ENCODE measurements around the gene CELF1.

CELF1 gene

GRCh38 chr11:47552566-47553405 is at the start of gene CELF1:
Gene CELF1, minus strand, starts transcription at chr11:47553132. Its CDS starts 53,609 bp downstream, at chr11:47499523.
- no peak for FAIRE-seq

- no peak for FAIRE-seq
Observed at GRCh38 chr11:47599902-47600301, 47.0 kb upstream of the CELF1 start.

- FAIRE-seq = no peak
Observed at GRCh38 chr11:47595967-47596366, 43.0 kb upstream of the CELF1 start.

GRCh38 chr11:47595029-47595428 is 42.1 kb upstream of the CELF1 start:
- FAIRE-seq = no peak

GRCh38 chr11:47593934-47594855 is 41.3 kb upstream of the CELF1 start, which contains the start of gene C1QTNF4:
Gene C1QTNF4, minus strand, starts transcription at chr11:47594411. Its CDS starts 3,601 bp downstream, at chr11:47590810.
- no peak for FAIRE-seq

- FAIRE-seq = no peak
Observed at GRCh38 chr11:47593492-47593933, 40.6 kb upstream of the CELF1 start.

- no peak for FAIRE-seq
Observed at GRCh38 chr11:47592970-47593369, 40.0 kb upstream of the CELF1 start.

GRCh38 chr11:47592251-47592650 is 39.3 kb upstream of the CELF1 start:
- no peak for FAIRE-seq

- no peak for FAIRE-seq
Observed at GRCh38 chr11:47591764-47592163, 38.8 kb upstream of the CELF1 start.

- FAIRE-seq = no peak
Observed at GRCh38 chr11:47589977-47590861, 37.3 kb upstream of the CELF1 start.

GRCh38 chr11:47589584-47589976 is 36.6 kb upstream of the CELF1 start:
- no peak for FAIRE-seq

- FAIRE-seq = no peak
Observed at GRCh38 chr11:47589118-47589517, 36.2 kb upstream of the CELF1 start.

GRCh38 chr11:47587723-47588326 is 34.9 kb upstream of the CELF1 start:
- no peak for FAIRE-seq

GRCh38 chr11:47587039-47587716 is 34.2 kb upstream of the CELF1 start:
- no peak for FAIRE-seq

GRCh38 chr11:47586098-47586855 is 33.3 kb upstream of the CELF1 start, which contains the start of gene FAM180B:
Gene FAM180B, plus strand, starts transcription at chr11:47586678. Its CDS starts 91 bp downstream, at chr11:47586769.
- no peak for FAIRE-seq

- FAIRE-seq = no peak
Observed at GRCh38 chr11:47583844-47584243, 30.9 kb upstream of the CELF1 start.

- FAIRE-seq = no peak
Observed at GRCh38 chr11:47578524-47579494, 25.9 kb upstream of the CELF1 start, which contains the start of the genes KBTBD4 and NDUFS3. Gene KBTBD4, minus strand, starts transcription at chr11:47578970. Its CDS starts 19 bp downstream, at chr11:47578951. Gene NDUFS3, plus strand, starts transcription at chr11:47579074. Its CDS starts 18 bp downstream, at chr11:47579092.

GRCh38 chr11:47577460-47578041 is 24.6 kb upstream of the CELF1 start:
- FAIRE-seq = no peak
